H9 (cell line): ENCODE data around the gene MYOM1. TPM values are rescaled to one million over a fixed set of nuclear protein-coding genes. Genes with fewer than 3 reads are reported as not detected.

Source experiments
- DNase-seq: peaks from one replicate; pipeline ENCODE4 v3.0.0-alpha.2; 2017
- H2AFZ ChIP-seq: one replicate; pipeline ENCODE4 v1.6.1; 2013; ENCODE audit warnings: mild to moderate bottlenecking, low read length, control low read depth, moderate library complexity
- H2AK5ac ChIP-seq: 2 replicates; pipeline ENCODE4 v1.6.1; 2013; ENCODE audit warnings: low read length, control low read depth, mixed read lengths; ENCODE audit not compliant: insufficient read length
- H2BK120ac ChIP-seq: one replicate; pipeline ENCODE4 v1.6.1; 2013; ENCODE audit warnings: low read depth, mild to moderate bottlenecking, low read length, control low read depth, inconsistent platforms; ENCODE audit not compliant: poor library complexity, severe bottlenecking
- H2BK12ac ChIP-seq: 2 replicates; pipeline ENCODE4 v1.6.1; 2013; ENCODE audit warnings: low read length, control low read depth, mixed read lengths, low read depth; ENCODE audit not compliant: insufficient read length
- H2BK15ac ChIP-seq: 2 replicates; pipeline ENCODE4 v1.6.1; 2013; ENCODE audit warnings: low read depth, low read length, control low read depth
- H2BK20ac ChIP-seq: one replicate; pipeline ENCODE4 v1.6.1; 2013; ENCODE audit warnings: low read depth, mild to moderate bottlenecking, low read length, control low read depth, inconsistent platforms; ENCODE audit not compliant: poor library complexity, severe bottlenecking
- H2BK5ac ChIP-seq: 2 replicates; pipeline ENCODE4 v1.6.1; 2013; ENCODE audit warnings: low read length, control low read depth, mixed read lengths; ENCODE audit not compliant: insufficient read length
- H3K14ac ChIP-seq: 2 replicates; pipeline ENCODE4 v1.6.1; 2013; ENCODE audit warnings: low read length, control low read depth; ENCODE audit not compliant: insufficient read depth
- H3K18ac ChIP-seq: 2 replicates; pipeline ENCODE4 v1.6.1; 2013; ENCODE audit warnings: low read depth, mild to moderate bottlenecking, mixed read lengths, low read length, control low read depth; ENCODE audit not compliant: insufficient read length
- H3K23ac ChIP-seq: 2 replicates; pipeline ENCODE4 v1.6.1; 2013; ENCODE audit warnings: low read length, control low read depth, mixed read lengths, low read depth; ENCODE audit not compliant: insufficient read length
- H3K23me2 ChIP-seq: 2 replicates; pipeline ENCODE4 v1.6.1; 2013; ENCODE audit warnings: low read depth, mild to moderate bottlenecking, mixed read lengths, low read length, control low read depth; ENCODE audit not compliant: insufficient read length, poor library complexity, severe bottlenecking
- H3K27ac ChIP-seq: 2 replicates; pipeline ENCODE4 v1.5.1; 2013; ENCODE audit warnings: low read length, control low read depth, mixed read lengths, low read depth; ENCODE audit not compliant: insufficient read length
- H3K27me3 ChIP-seq: 2 replicates; pipeline ENCODE4 v1.6.1; 2013; ENCODE audit warnings: low read length, control low read depth, inconsistent platforms; ENCODE audit not compliant: insufficient read depth
- H3K4ac ChIP-seq: 2 replicates; pipeline ENCODE4 v1.6.1; 2013; ENCODE audit warnings: low read depth, mild to moderate bottlenecking, control low read depth, inconsistent platforms, low read length, moderate library complexity
- H3K4me1 ChIP-seq: 2 replicates; pipeline ENCODE4 v1.6.1; 2013; ENCODE audit warnings: low read length, control low read depth, inconsistent platforms; ENCODE audit not compliant: insufficient read depth
- H3K4me2 ChIP-seq: 2 replicates; pipeline ENCODE4 v1.6.1; 2013; ENCODE audit warnings: low read length, control low read depth, mixed read lengths; ENCODE audit not compliant: insufficient read length, insufficient read depth
- H3K56ac ChIP-seq: 2 replicates; pipeline ENCODE4 v1.6.1; 2013; ENCODE audit warnings: low read depth, mild to moderate bottlenecking, mixed read lengths, low read length, control low read depth; ENCODE audit not compliant: insufficient read length
- H3K79me1 ChIP-seq: 2 replicates; pipeline ENCODE4 v1.6.1; 2013; ENCODE audit warnings: low read depth, mild to moderate bottlenecking, moderate library complexity, low read length, control low read depth, inconsistent platforms; ENCODE audit not compliant: insufficient read depth, poor library complexity, severe bottlenecking
- H3K79me2 ChIP-seq: 2 replicates; pipeline ENCODE4 v1.6.1; 2013; ENCODE audit warnings: low read length, control low read depth, inconsistent platforms; ENCODE audit not compliant: insufficient read depth
- H3K9ac ChIP-seq: 2 replicates; pipeline ENCODE4 v1.6.1; 2013; ENCODE audit warnings: low read length, control low read depth, mixed read lengths; ENCODE audit not compliant: insufficient read length; ENCODE audit errors: extremely low read depth
- H3K9me3 ChIP-seq: one replicate; pipeline ENCODE4 v1.6.1; 2013; ENCODE audit warnings: low read depth, low read length, inconsistent platforms; ENCODE audit not compliant: control insufficient read depth
- H3T11ph ChIP-seq: one replicate; pipeline ENCODE4 v1.6.1; 2013; ENCODE audit warnings: mild to moderate bottlenecking, low read length, control low read depth, inconsistent platforms
- H4K20me1 ChIP-seq: one replicate; pipeline ENCODE4 v1.6.1; 2013; ENCODE audit not compliant: control insufficient read depth, insufficient read length, insufficient read depth
- H4K5ac ChIP-seq: 2 replicates; pipeline ENCODE4 v1.6.1; 2013; ENCODE audit warnings: low read depth, mild to moderate bottlenecking, mixed read lengths, low read length, control low read depth; ENCODE audit not compliant: insufficient read length
- H4K8ac ChIP-seq: replicated peaks from 2 replicates; pipeline ENCODE4 v1.6.1; 2013; ENCODE audit warnings: low read length, control low read depth, mixed read lengths, low read depth; ENCODE audit not compliant: insufficient read length
- H4K91ac ChIP-seq: 2 replicates; pipeline ENCODE4 v1.6.1; 2013; ENCODE audit warnings: low read depth, mild to moderate bottlenecking, moderate library complexity, mixed read lengths, low read length, control low read depth; ENCODE audit not compliant: insufficient read length
- H3K27ac Mint-ChIP-seq, 3 experiments: 2 replicates in 2 of 3; 3 replicates in 1 of 3; pipeline ENCODE4 v1.8.0; 2020 to 2021; ENCODE audit warnings: mixed read lengths in 3 of 3, mild to moderate bottlenecking in 1 of 3, moderate library complexity in 1 of 3
- H3K27me3 Mint-ChIP-seq: 2 replicates; pipeline ENCODE4 v1.8.0; 2021; ENCODE audit warnings: low read depth, mild to moderate bottlenecking, moderate library complexity, mixed read lengths
- H3K36me3 Mint-ChIP-seq, 3 experiments: 2 replicates in 2 of 3; 3 replicates in 1 of 3; pipeline ENCODE4 v1.8.0; 2020 to 2021; ENCODE audit warnings: low read depth in 3 of 3, mixed read lengths in 3 of 3; ENCODE audit not compliant: insufficient read depth in 1 of 3
- H3K4me1 Mint-ChIP-seq, 2 experiments: 2 replicates each; pipeline ENCODE4 v1.8.0; 2020; ENCODE audit warnings: mixed read lengths in 2 of 2
- H3K4me3 Mint-ChIP-seq, 2 experiments: 2 replicates in 1 of 2; 3 replicates in 1 of 2; pipeline ENCODE4 v1.8.0; 2020 to 2021; ENCODE audit warnings: mild to moderate bottlenecking in 2 of 2, mixed read lengths in 2 of 2, moderate library complexity in 1 of 2
- H3K9me3 Mint-ChIP-seq, 2 experiments: 2 replicates in 1 of 2; 3 replicates in 1 of 2; pipeline ENCODE4 v1.8.0; 2020; ENCODE audit warnings: mild to moderate bottlenecking in 2 of 2, mixed read lengths in 2 of 2, moderate library complexity in 1 of 2
- CTCF ChIP-seq: fragments of 200-600 bp; sonication (generic); conservative IDR thresholded peaks from 3 replicates; pipeline ENCODE4 v1.8.0; 2021; ENCODE audit warnings: antibody characterized with exemption, mild to moderate bottlenecking
- WGBS: extraction: QIAGEN DNeasy Blood & Tissue Kit; methylation state at CpG from one replicate; pipeline ENCODE4 v1.1.7; 2013; ENCODE audit warnings: missing lambda C conversion rate, low lambda C conversion rate, mixed read lengths; ENCODE audit not compliant: insufficient read length; ENCODE audit errors: extremely low coverage; 5-methylcytosine and 5-hydroxymethylcytosine counted together
- total RNA-seq: library from RNA; stranded (reverse); gene quantifications from 2 replicates; pipeline ENCODE4 v1.2.1, GENCODE V29; 2021

The MYOM1 gene
- total RNA-seq, 1 experiment from 2014 or later = 0.17 TPM

- Histone ChIP-seq H3K4me2 (no peak overlapping the region), H2BK20ac (no peak overlapping the region), H3K79me2 (no peaks in the 10 kb centered on the region), H3K23me2 (no peaks in the 10 kb centered on the region), H3K79me1 (no peaks in the 10 kb centered on the region), H3K9ac (no peak overlapping the region), H4K5ac (no peak overlapping the region), H3K9me3 (no peaks in the 10 kb centered on the region), H3K18ac (no peak overlapping the region), H2BK15ac (no peak overlapping the region), H3K4me1 (no peaks in the 10 kb centered on the region), H3K14ac (no peak overlapping the region), H3K4ac (no peak overlapping the region), H2AFZ (no peak overlapping the region), H3T11ph (no peak overlapping the region), H2BK12ac (no peak overlapping the region), H4K20me1 (no peaks in the 10 kb centered on the region), H3K27me3 (no peaks in the 10 kb centered on the region), H3K56ac (no peak overlapping the region), H3K23ac (no peak overlapping the region), H2BK5ac (no peak overlapping the region), H4K91ac (no peak overlapping the region), H2BK120ac (no peak overlapping the region), H2AK5ac (no peak overlapping the region), H3K27ac (no peak overlapping the region), H4K8ac (no peak overlapping the region)
- TF ChIP-seq CTCF = no peak
- H3K27ac Mint-ChIP-seq = no peak overlapping the region
- H3K4me1 Mint-ChIP-seq = peaks cover 4 to 5% of the 10 kb centered on the region in 2 experiments; a peak in 3 of 4 replicates
- H3K4me3 Mint-ChIP-seq = no peak overlapping the region
- no peaks in the 10 kb centered on the region for H3K27me3 Mint-ChIP-seq
- H3K9me3 Mint-ChIP-seq = no peaks in the 10 kb centered on the region
- no peak for DNase-seq
- no peaks in the 10 kb centered on the region for H3K36me3 Mint-ChIP-seq
- WGBS = no CpG with 5 or more reads among the region's 1 CpG
Observed at GRCh38 chr18:3152294-3152693, 67.5 kb downstream of the MYOM1 start.
